ENCODE measurements around the gene CNTNAP5. TPM values are rescaled to one million over a fixed set of nuclear protein-coding genes. Genes with fewer than 3 reads are reported as not detected.

CNTNAP5 gene
- total RNA-seq, 1 experiment from 2014 or later, result not detected

- CTCF ChIA-PET, result no interaction called here
- intact Hi-C loops (cut with micrococcal nuclease; ENCODE audit: unreplicated experiment), result no loop called here
- no peak overlapping the region for H3K4me3 ChIP-seq (ENCODE audit: low read depth, low read length, poor library complexity, severe bottlenecking)
- no TSS peak for BruUV-seq (replicated peaks)
- no peaks in the 10 kb centered on the region for H3K27me3 ChIP-seq (replicated peaks; ENCODE audit: insufficient read depth, low read depth, low read length, poor library complexity)
- no peak overlapping the region for H3K27ac ChIP-seq (ENCODE audit: low read depth, low read length, poor library complexity, severe bottlenecking)
- H3K36me3 ChIP-seq (ENCODE audit: insufficient read depth, low read length, poor library complexity, severe bottlenecking), result no peaks in the 10 kb centered on the region
- H3K4me1 ChIP-seq (ENCODE audit: insufficient read depth, low read length, poor library complexity, severe bottlenecking), result no peaks in the 10 kb centered on the region
- H3K9me3 ChIP-seq (ENCODE audit: low read depth, low read length, poor library complexity, severe bottlenecking), result no peaks in the 10 kb centered on the region
- no peak for DNase-seq (ENCODE audit: low spot score)
- POLR2A ChIA-PET (ENCODE audit: low non-redundant PET), result no interaction called here
- no peak for TF ChIP-seq EZH2 (IDR thresholded peaks at IDR 0.05; ENCODE audit: borderline replicate concordance, low read depth, low read length, poor library complexity, severe bottlenecking)
- no peak for TF ChIP-seq CTCF (conservative IDR thresholded peaks at IDR 0.05; ENCODE audit: low read depth, low read length)
Observed at GRCh38 chr2:124814968-124815745, 790.1 kb downstream of the CNTNAP5 start.

GRCh38 chr2:124816007-124816406, 790.9 kb downstream of the CNTNAP5 start:
- Histone ChIP-seq H3K27me3 (replicated peaks; ENCODE audit: insufficient read depth, low read depth, low read length, poor library complexity) (no peaks in the 10 kb centered on the region), H3K27ac (ENCODE audit: low read depth, low read length, poor library complexity, severe bottlenecking) (no peak overlapping the region), H3K4me1 (ENCODE audit: insufficient read depth, low read length, poor library complexity, severe bottlenecking) (no peaks in the 10 kb centered on the region), H3K4me3 (ENCODE audit: low read depth, low read length, poor library complexity, severe bottlenecking) (no peak overlapping the region), H3K9me3 (ENCODE audit: low read depth, low read length, poor library complexity, severe bottlenecking) (no peaks in the 10 kb centered on the region), H3K36me3 (ENCODE audit: insufficient read depth, low read length, poor library complexity, severe bottlenecking) (no peaks in the 10 kb centered on the region)
- TF ChIP-seq CTCF (conservative IDR thresholded peaks at IDR 0.05; ENCODE audit: low read depth, low read length), result no peak
- TF ChIP-seq EZH2 (IDR thresholded peaks at IDR 0.05; ENCODE audit: borderline replicate concordance, low read depth, low read length, poor library complexity, severe bottlenecking), result no peak
- no TSS peak for BruUV-seq (replicated peaks)
- intact Hi-C loops (cut with micrococcal nuclease; ENCODE audit: unreplicated experiment), result no loop called here
- no peak for DNase-seq (ENCODE audit: low spot score)
- ChIA-PET CTCF (no interaction called here), POLR2A (ENCODE audit: low non-redundant PET) (no interaction called here)

DNA sequence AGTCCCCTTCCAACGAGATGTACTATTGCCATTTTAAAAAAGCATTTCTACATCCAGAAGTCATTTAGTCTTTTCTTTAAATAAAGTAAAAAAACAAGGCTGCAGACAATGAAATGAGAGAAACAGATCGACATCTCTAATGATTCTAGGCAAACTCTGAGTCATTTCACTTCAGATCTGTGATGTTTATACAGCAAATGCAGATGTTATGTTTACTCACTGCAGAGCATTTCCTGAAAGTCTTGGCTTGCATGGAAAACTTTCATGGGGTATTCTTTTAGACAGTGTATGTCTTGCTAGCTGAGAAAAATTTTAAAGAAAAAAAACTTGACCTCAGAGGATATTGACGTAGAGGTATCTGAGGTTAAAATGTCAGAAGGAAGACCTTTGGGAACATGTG, 797.4 kb downstream of the CNTNAP5 start:
- Histone ChIP-seq H3K27me3 (replicated peaks; ENCODE audit: insufficient read depth, low read depth, low read length, poor library complexity) (no peaks in the 10 kb centered on the region), H3K9me3 (ENCODE audit: low read depth, low read length, poor library complexity, severe bottlenecking) (no peaks in the 10 kb centered on the region), H3K4me3 (ENCODE audit: low read depth, low read length, poor library complexity, severe bottlenecking) (no peak overlapping the region), H3K27ac (ENCODE audit: low read depth, low read length, poor library complexity, severe bottlenecking) (no peak overlapping the region), H3K36me3 (ENCODE audit: insufficient read depth, low read length, poor library complexity, severe bottlenecking) (no peaks in the 10 kb centered on the region), H3K4me1 (ENCODE audit: insufficient read depth, low read length, poor library complexity, severe bottlenecking) (no peaks in the 10 kb centered on the region)
- TF ChIP-seq EZH2 (IDR thresholded peaks at IDR 0.05; ENCODE audit: borderline replicate concordance, low read depth, low read length, poor library complexity, severe bottlenecking), result no peak
- TF ChIP-seq CTCF (conservative IDR thresholded peaks at IDR 0.05; ENCODE audit: low read depth, low read length), result no peak
- no TSS peak for BruUV-seq (replicated peaks)
- intact Hi-C loops (cut with micrococcal nuclease; ENCODE audit: unreplicated experiment), result no loop called here
- ChIA-PET CTCF (no interaction called here), POLR2A (ENCODE audit: low non-redundant PET) (no interaction called here)
- no peak for DNase-seq (ENCODE audit: low spot score)
